HCT116 (cell line): ENCODE results near the gene ATAD3C. TPM values are rescaled to one million over a fixed set of nuclear protein-coding genes. Genes with fewer than 3 reads are reported as not detected.
"Not testable (repeated sequence)": the region's sequence is repeated elsewhere in the genome, so short reads cannot be mapped to it uniquely, and the experiment has no call there.

Experiments
- ATAC-seq: fragments of 200-7000 bp; cut with Tn5 transposase; 2 replicates; pipeline ENCODE4 v1.9.1; 2020; ENCODE audit warnings: mild to moderate bottlenecking, moderate library complexity
- BruUV-seq: library from RNA; stranded (reverse); fragments of 400-500 nt; replicated peaks from 2 replicates; lab custom pipeline; 2021; lab: Mats Ljungman, UMichigan
- CTCF ChIA-PET: fragments of 300-600 bp; sonication (Branson Sonifier 250); formaldehyde crosslinking; loops from one replicate; lab custom pipeline; 2021; ENCODE audit warnings: antibody characterized with exemption; lab: Charles Lee
- POLR2A ChIA-PET: fragments of 300-600, 350-600 bp; sonication (Branson Sonifier 250); formaldehyde crosslinking; loops from one replicate; lab custom pipeline; 2021; ENCODE audit warnings: antibody characterized with exemption; lab: Charles Lee
- RAD21 ChIA-PET, 2 experiments: fragments of 300-600 bp; sonication (Branson Sonifier 250); formaldehyde crosslinking; loops; one replicate each; lab custom pipeline; 2023; ENCODE audit warnings: low total read pairs in 2 of 2; ENCODE audit not compliant: uncharacterized antibody in 2 of 2, unreplicated experiment in 2 of 2, low non-redundant PET in 1 of 2; lab: Charles Lee
- DNase-seq: peaks from one replicate; pipeline ENCODE4 v3.0.0-alpha.2; 2010; ENCODE audit warnings: low read depth, low spot score
- H2AFZ ChIP-seq: fragments of 200-600 bp; shearing (Covaris generic), sonication (generic); 2 replicates; pipeline ENCODE4 v1.6.1; 2017; ENCODE audit warnings: low read depth, mixed run types, mixed read lengths, antibody characterized with exemption, low read length; ENCODE audit not compliant: poor library complexity, severe bottlenecking
- H3K27ac ChIP-seq: 2 replicates; pipeline ENCODE4 v1.5.1; 2012; ENCODE audit warnings: low read depth, low read length
- H3K27me3 ChIP-seq: fragments of 200-600 bp; sonication (generic); 2 replicates; pipeline ENCODE4 v1.6.1; 2016; ENCODE audit warnings: mixed run types, low read length, mixed read lengths; ENCODE audit not compliant: insufficient read depth
- H3K36me3 ChIP-seq, 2 experiments: fragments of 200-500 bp in 1 of 2; fragments of 200-600 bp in 1 of 2; sonication (Bioruptor generic) in 1 of 2; sonication (generic) in 1 of 2; 2 replicates each; pipeline versions ENCODE4 v1.5.1 to v1.6.1; 2014 to 2016; ENCODE audit warnings: low read length in 2 of 2, inconsistent platforms in 1 of 2, mixed read lengths in 1 of 2, mixed run types in 1 of 2; ENCODE audit not compliant: insufficient read depth in 2 of 2, control insufficient read depth in 1 of 2
- H3K4me1 ChIP-seq, 2 experiments: fragments of 200-600 bp in 1 of 2; sonication (generic) in 1 of 2; 2 replicates each; pipeline versions ENCODE4 v1.5.1 to v1.6.1; 2012 to 2017; ENCODE audit warnings: low read length in 2 of 2, inconsistent platforms in 1 of 2, mild to moderate bottlenecking in 1 of 2, mixed read lengths in 1 of 2, mixed run types in 1 of 2, moderate library complexity in 1 of 2; ENCODE audit not compliant: insufficient read depth in 2 of 2, control insufficient read depth in 1 of 2
- H3K4me2 ChIP-seq: fragments of 200-600 bp; sonication (generic); 2 replicates; pipeline ENCODE4 v1.6.1; 2017; ENCODE audit warnings: mixed run types, low read length, mixed read lengths
- H3K4me3 ChIP-seq, 2 experiments: fragments of 200-600 bp in 1 of 2; sonication (generic) in 1 of 2; replicated peaks in 1 of 2; 2 replicates each; pipeline ENCODE4 v1.5.1; 2011 to 2016; ENCODE audit warnings: low read length in 2 of 2, control low read depth in 1 of 2, low read depth in 1 of 2, mild to moderate bottlenecking in 1 of 2, mixed read lengths in 1 of 2, mixed run types in 1 of 2
- H3K79me2 ChIP-seq: fragments of 200-600 bp; sonication (generic); 2 replicates; pipeline ENCODE4 v1.6.1; 2017; ENCODE audit warnings: mild to moderate bottlenecking, mixed run types, low read length, moderate library complexity, mixed read lengths; ENCODE audit not compliant: insufficient read depth
- H3K9ac ChIP-seq: fragments of 200-600 bp; sonication (generic); 2 replicates; pipeline ENCODE4 v1.6.1; 2016; ENCODE audit warnings: low read length, mixed read lengths
- H3K9me2 ChIP-seq: fragments of 200-600 bp; sonication (generic), shearing (Covaris generic); 2 replicates; pipeline ENCODE4 v1.6.1; 2017; ENCODE audit warnings: mixed run types, mild to moderate bottlenecking, moderate library complexity; ENCODE audit not compliant: insufficient read depth
- H3K9me3 ChIP-seq, 2 experiments: fragments of 200-500 bp in 1 of 2; fragments of 200-600 bp in 1 of 2; sonication (Bioruptor generic) in 1 of 2; sonication (generic) in 1 of 2; 2 replicates each; pipeline ENCODE4 v1.6.1; 2014 to 2017; ENCODE audit warnings: low read length in 2 of 2, mixed read lengths in 2 of 2, inconsistent platforms in 1 of 2, low read depth in 1 of 2, mild to moderate bottlenecking in 1 of 2, mixed run types in 1 of 2, moderate library complexity in 1 of 2; ENCODE audit not compliant: control insufficient read depth in 1 of 2, insufficient read depth in 1 of 2
- H4K20me1 ChIP-seq: fragments of 200-600 bp; sonication (generic), shearing (Covaris generic); 2 replicates; pipeline ENCODE4 v1.6.1; 2017; ENCODE audit warnings: mixed run types, mild to moderate bottlenecking, moderate library complexity; ENCODE audit not compliant: insufficient read depth
- EGR1 ChIP-seq: IDR thresholded peaks from 2 replicates; pipeline ENCODE4 v1.6.1; 2012; ENCODE audit warnings: low read depth
- EZH2phosphoT487 ChIP-seq: fragments of 200-600 bp; IDR thresholded peaks from 2 replicates; pipeline ENCODE4 v1.6.1; 2018; ENCODE audit warnings: antibody characterized with exemption, borderline replicate concordance
- POLR2A ChIP-seq: IDR thresholded peaks from 2 replicates; pipeline ENCODE4 v1.7.0; 2011; ENCODE audit warnings: borderline replicate concordance; ENCODE audit not compliant: insufficient read depth, insufficient read length; ENCODE audit errors: extremely low read depth
- SRF ChIP-seq: IDR thresholded peaks from 2 replicates; pipeline ENCODE4 v1.6.1; 2012; ENCODE audit warnings: low read depth
- ZFX ChIP-seq: fragments of 450-650 bp; IDR thresholded peaks from 2 replicates; pipeline ENCODE4 v1.6.1; 2017
- intact Hi-C: fragments of 100-400 bp; cut with micrococcal nuclease; formaldehyde crosslinking; loops from 2 replicates; pipeline ENCODE4 v1.10.0; 2022
- total RNA-seq: library from RNA; stranded (reverse); gene quantifications from one replicate; pipeline ENCODE4 v1.2.1, GENCODE V29; 2021; ENCODE audit not compliant: unreplicated experiment

The ATAD3C gene
- total RNA-seq, 1 experiment from 2014 or later, result 0.61 TPM

GRCh38 chr1:1517973-1518620, 68.6 kb downstream of the ATAD3C start (continued):
- TF ChIP-seq POLR2A (no peak), ZFX (no peak), SRF (no peak), EZH2phosphoT487 (no peak), EGR1 (no peak)

- H3K9me3 ChIP-seq, POLR2A ChIA-PET, H3K9ac ChIP-seq, H3K27ac ChIP-seq, BruUV-seq, H3K27me3 ChIP-seq, H3K4me1 ChIP-seq, CTCF ChIA-PET, H2AFZ ChIP-seq, H3K4me3 ChIP-seq, H3K9me2 ChIP-seq, DNase-seq, H3K4me2 ChIP-seq, intact Hi-C loops, H4K20me1 ChIP-seq, RAD21 ChIA-PET, ATAC-seq: not testable (repeated sequence)
- H3K79me2 ChIP-seq, result peaks cover 37% of the 10 kb centered on the region
- H3K36me3 ChIP-seq, result peaks cover 7 to 22% of the 10 kb centered on the region in 2 experiments; a peak in 3 of 4 replicates
Measured at GRCh38 chr1:1518621-1519007, 69.1 kb downstream of the ATAD3C start.

Other genes starting within 250 kb of the ATAD3C start
- gene TNFRSF18, start 243.1 kb upstream of the ATAD3C start, total RNA-seq, result 56.2 TPM
- gene TNFRSF4, start 235.5 kb upstream of the ATAD3C start, total RNA-seq, result 0.37 TPM
- 133 TPM for gene SDF4, start 217.7 kb upstream of the ATAD3C start, total RNA-seq
- 16.3 TPM for gene B3GALT6, start 217.5 kb upstream of the ATAD3C start, total RNA-seq
- 6.9 TPM for gene C1QTNF12, start 203.0 kb upstream of the ATAD3C start, total RNA-seq
- 67.7 TPM for gene UBE2J2, start 175.8 kb upstream of the ATAD3C start, total RNA-seq
- 3.7 TPM for gene SCNN1D, start 169.3 kb upstream of the ATAD3C start, total RNA-seq
- gene ACAP3, start 141.8 kb upstream of the ATAD3C start, total RNA-seq, result 38.8 TPM
- 47.2 TPM for gene PUSL1, start 141.1 kb upstream of the ATAD3C start, total RNA-seq
- gene INTS11, start 125.0 kb upstream of the ATAD3C start, total RNA-seq, result 161 TPM
- 16.3 TPM for gene CPTP, start 124.9 kb upstream of the ATAD3C start, total RNA-seq
- 0.07 TPM for gene TAS1R3, start 118.4 kb upstream of the ATAD3C start, total RNA-seq
- gene DVL1, start 100.3 kb upstream of the ATAD3C start, total RNA-seq, result 160 TPM
- 0.74 TPM for gene MXRA8, start 91.1 kb upstream of the ATAD3C start, total RNA-seq
- 200 TPM for gene AURKAIP1, start 74.5 kb upstream of the ATAD3C start, total RNA-seq
- 173 TPM for gene CCNL2, start 50.4 kb upstream of the ATAD3C start, total RNA-seq
- 131 TPM for gene MRPL20, start 42.4 kb upstream of the ATAD3C start, total RNA-seq
- gene ANKRD65, start 28.4 kb upstream of the ATAD3C start, total RNA-seq, result not detected
- gene VWA1, start 14.0 kb upstream of the ATAD3C start, total RNA-seq, result 50.6 TPM
- 62.9 TPM for gene ATAD3B, start 22.1 kb downstream of the ATAD3C start, total RNA-seq
- 92.3 TPM for gene ATAD3A, start 62.5 kb downstream of the ATAD3C start, total RNA-seq
- 2.3 TPM for gene TMEM240, start 90.9 kb downstream of the ATAD3C start, total RNA-seq
- gene SSU72, start 125.2 kb downstream of the ATAD3C start, total RNA-seq, result 134 TPM
- 8.4 TPM for gene FNDC10, start 150.4 kb downstream of the ATAD3C start, total RNA-seq
- 194 TPM for gene MIB2, start 165.8 kb downstream of the ATAD3C start, total RNA-seq
- 8.7 TPM for gene MMP23B, start 182.5 kb downstream of the ATAD3C start, total RNA-seq
- gene CDK11B, start 209.3 kb downstream of the ATAD3C start, total RNA-seq, result 31.5 TPM
- gene SLC35E2B, start 243.1 kb downstream of the ATAD3C start, total RNA-seq, result 30.3 TPM